ENCODE data around the gene CABP2.
A peak's percentile ranks its signal among the peaks of the same experiment; 100 is the strongest.
"Not testable (repeated sequence)": the region's sequence is repeated elsewhere in the genome, so short reads cannot be mapped to it uniquely, and the experiment has no call there.

Gene CABP2

GRCh38 chr11:67514116-67514515 is 9.1 kb downstream of the CABP2 start:
- no peak overlapping the region for H3K4me3 ChIP-seq (ENCODE audit: low read depth, low read length)
- ChIA-PET POLR2A (no interaction called here), CTCF (no interaction called here)
- no peak for DNase-seq (ENCODE audit: low read depth, low spot score)
- TF ChIP-seq, protein P1, sequence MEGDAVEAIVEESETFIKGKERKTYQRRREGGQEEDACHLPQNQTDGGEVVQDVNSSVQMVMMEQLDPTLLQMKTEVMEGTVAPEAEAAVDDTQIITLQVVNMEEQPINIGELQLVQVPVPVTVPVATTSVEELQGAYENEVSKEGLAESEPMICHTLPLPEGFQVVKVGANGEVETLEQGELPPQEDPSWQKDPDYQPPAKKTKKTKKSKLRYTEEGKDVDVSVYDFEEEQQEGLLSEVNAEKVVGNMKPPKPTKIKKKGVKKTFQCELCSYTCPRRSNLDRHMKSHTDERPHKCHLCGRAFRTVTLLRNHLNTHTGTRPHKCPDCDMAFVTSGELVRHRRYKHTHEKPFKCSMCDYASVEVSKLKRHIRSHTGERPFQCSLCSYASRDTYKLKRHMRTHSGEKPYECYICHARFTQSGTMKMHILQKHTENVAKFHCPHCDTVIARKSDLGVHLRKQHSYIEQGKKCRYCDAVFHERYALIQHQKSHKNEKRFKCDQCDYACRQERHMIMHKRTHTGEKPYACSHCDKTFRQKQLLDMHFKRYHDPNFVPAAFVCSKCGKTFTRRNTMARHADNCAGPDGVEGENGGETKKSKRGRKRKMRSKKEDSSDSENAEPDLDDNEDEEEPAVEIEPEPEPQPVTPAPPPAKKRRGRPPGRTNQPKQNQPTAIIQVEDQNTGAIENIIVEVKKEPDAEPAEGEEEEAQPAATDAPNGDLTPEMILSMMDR (IDR thresholded peaks at IDR 0.05; ENCODE audit: insufficient read depth, low read length, missing control alignments) = no peak

DNA sequence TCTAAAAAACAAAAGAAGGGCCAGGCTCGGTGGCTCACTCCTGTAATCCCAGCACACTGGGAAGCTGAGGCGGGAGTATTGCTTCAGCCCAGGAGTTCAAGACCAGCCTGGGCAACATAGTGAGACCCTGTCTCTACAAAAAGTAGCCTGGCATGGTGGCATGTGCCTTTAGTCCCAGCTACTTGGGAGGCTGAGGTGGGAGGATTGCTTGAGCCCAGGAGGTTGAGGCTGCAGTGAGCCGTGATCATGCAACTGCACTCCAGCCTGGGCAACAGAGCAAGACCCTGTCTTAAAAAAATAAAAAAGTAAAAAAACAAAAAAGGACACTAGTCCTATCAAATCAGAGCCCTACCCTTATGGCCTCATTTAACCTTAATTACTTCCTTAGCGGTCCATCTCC is 11.7 kb downstream of the CABP2 start:
- DNase-seq (ENCODE audit: low read depth, low spot score); POLR2A ChIA-PET; H3K4me3 ChIP-seq (ENCODE audit: low read depth, low read length); CTCF ChIA-PET: not testable (repeated sequence)

- CTCF ChIA-PET = no interaction called here
- TF ChIP-seq, protein P1 (IDR thresholded peaks at IDR 0.05; ENCODE audit: insufficient read depth, low read length, missing control alignments) = no peak
- POLR2A ChIA-PET = no interaction called here
- H3K4me3 ChIP-seq (ENCODE audit: low read depth, low read length) = no peak overlapping the region
- no peak for DNase-seq (ENCODE audit: low read depth, low spot score)
Measured at GRCh38 chr11:67510023-67510345, 13.3 kb downstream of the CABP2 start.

GRCh38 chr11:67508486-67509121 is 14.6 kb downstream of the CABP2 start:
- H3K4me3 ChIP-seq (ENCODE audit: low read depth, low read length) = peak overlapping the region; percentile 84
- peak; percentile 49 for DNase-seq (ENCODE audit: low read depth, low spot score)
- ChIA-PET CTCF (interaction anchor here (1.0 to 1.6 kb wide), 5 partner anchors 108 to 163 kb away, joined by 3 to 5 read pairs (median 4); no protein-coding TSS in a partner anchor), POLR2A (no interaction called here)
- TF ChIP-seq, protein P1 (IDR thresholded peaks at IDR 0.05; ENCODE audit: insufficient read depth, low read length, missing control alignments) = no peak

DNA sequence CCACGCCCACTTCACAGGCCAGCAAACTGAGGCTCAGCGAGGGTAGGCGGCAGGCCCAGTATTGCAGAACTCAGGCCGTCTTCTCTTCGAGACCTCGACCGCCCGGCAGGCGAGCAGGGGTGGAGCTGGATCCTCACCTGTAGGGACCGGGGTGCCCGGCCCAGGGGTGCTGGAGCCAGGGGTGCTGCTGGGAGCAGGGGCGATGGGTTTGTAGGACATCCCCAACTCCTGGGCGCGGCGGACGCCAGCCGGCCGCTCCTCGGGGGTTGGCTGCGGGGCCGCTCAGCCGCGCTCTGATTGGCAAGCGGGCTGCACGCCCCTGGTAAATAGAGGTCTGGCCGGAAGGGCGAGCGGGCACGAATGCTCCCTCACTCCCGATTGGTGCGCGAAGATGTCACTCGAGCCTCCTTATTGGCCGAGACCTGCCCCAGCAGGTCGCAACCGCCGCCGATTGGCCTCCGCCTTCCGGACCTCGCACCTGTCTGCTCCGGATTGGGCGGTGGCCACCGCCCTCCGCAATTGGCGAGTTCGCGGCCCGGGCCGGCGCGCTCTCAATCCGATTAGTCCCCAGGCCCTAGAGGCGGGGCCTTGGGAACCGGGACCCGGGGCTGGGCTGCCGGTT is 15.3 kb downstream of the CABP2 start, which contains the start of gene CDK2AP2:
CDK2AP2 (minus strand) TSS at position 299 of the 622 bp plus-strand sequence; CDS start at position 219, 80 bp downstream.
- H3K4me3 ChIP-seq (ENCODE audit: low read depth, low read length) = peak within 1 kb of the TSS; percentile 84
- ChIA-PET CTCF (interaction anchor here (0.8 to 1.6 kb wide), 6 partner anchors 107 to 162 kb away, joined by 3 to 5 read pairs (median 4); no protein-coding TSS in a partner anchor), POLR2A (interaction anchor here (0.6 kb wide), 1 partner anchor 116 kb away, joined by 3 read pairs; the partner anchor contains the start of gene RAD9A)
- peak; percentile 97 for DNase-seq (ENCODE audit: low read depth, low spot score)
- TF ChIP-seq, protein P1 (IDR thresholded peaks at IDR 0.05; ENCODE audit: insufficient read depth, low read length, missing control alignments) = no peak

DNA sequence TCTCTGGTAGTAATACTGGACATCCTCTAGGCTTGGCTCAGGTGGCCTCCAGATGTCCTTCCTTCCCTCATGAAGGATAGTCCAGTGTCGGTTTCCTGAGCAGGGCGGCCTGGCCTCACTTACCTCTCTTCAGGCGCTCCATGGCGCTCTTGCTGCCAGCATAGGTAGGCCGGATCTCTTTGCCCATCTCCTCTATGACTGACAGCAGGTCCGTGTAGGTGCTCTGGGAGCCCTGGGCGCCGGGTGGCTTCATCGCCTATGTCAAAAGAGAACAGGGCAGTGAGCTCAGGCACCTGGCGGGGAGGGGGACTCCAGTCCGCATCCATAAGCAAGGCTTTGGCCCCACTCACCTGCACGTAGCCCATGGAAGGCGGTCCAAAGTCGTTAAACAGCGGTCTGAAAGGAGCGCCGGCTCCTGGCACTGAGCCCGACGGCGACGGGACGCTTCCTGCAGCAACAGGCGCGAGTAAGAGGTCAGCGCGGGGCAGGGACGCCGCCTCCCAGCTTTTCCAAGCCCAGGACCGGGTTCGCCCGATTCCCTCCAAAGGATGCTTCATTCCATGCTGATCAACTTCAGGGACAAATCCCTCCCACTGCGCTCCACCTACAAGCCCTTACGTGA is 15.9 kb downstream of the CABP2 start:
- TF ChIP-seq, protein P1 (IDR thresholded peaks at IDR 0.05; ENCODE audit: insufficient read depth, low read length, missing control alignments) = no peak
- ChIA-PET CTCF (interaction anchor here (0.6 to 1.6 kb wide), 7 partner anchors 42 to 161 kb away, joined by 3 to 5 read pairs (median 3); no protein-coding TSS in a partner anchor), POLR2A (interaction anchor here (0.6 kb wide), 1 partner anchor 116 kb away, joined by 3 read pairs; the partner anchor contains the start of gene RAD9A)
- H3K4me3 ChIP-seq (ENCODE audit: low read depth, low read length) = peak overlapping the region; percentile 75
- no peak for DNase-seq (ENCODE audit: low read depth, low spot score)

Data from AG04449 (cell line).